DOHH2 (cell line): ENCODE data around the gene CYTH4.

Experiments used
- EZH2phosphoT487 ChIP-seq: fragments of 200-600 bp; sonication (generic); IDR thresholded peaks from 2 replicates; pipeline ENCODE4 v1.6.1; 2017; ENCODE audit warnings: borderline replicate concordance, mild to moderate bottlenecking, antibody characterized with exemption, low read length, moderate library complexity, mixed read lengths
- TF ChIP-seq, protein P1 (sequence below): fragments of 200-600 bp; sonication (generic); IDR thresholded peaks from one replicate; pipeline ENCODE4 v1.5.1; 2014; ENCODE audit warnings: antibody characterized with exemption, mild to moderate bottlenecking, low read depth, low read length; ENCODE audit not compliant: poor library complexity, severe bottlenecking

DNA sequence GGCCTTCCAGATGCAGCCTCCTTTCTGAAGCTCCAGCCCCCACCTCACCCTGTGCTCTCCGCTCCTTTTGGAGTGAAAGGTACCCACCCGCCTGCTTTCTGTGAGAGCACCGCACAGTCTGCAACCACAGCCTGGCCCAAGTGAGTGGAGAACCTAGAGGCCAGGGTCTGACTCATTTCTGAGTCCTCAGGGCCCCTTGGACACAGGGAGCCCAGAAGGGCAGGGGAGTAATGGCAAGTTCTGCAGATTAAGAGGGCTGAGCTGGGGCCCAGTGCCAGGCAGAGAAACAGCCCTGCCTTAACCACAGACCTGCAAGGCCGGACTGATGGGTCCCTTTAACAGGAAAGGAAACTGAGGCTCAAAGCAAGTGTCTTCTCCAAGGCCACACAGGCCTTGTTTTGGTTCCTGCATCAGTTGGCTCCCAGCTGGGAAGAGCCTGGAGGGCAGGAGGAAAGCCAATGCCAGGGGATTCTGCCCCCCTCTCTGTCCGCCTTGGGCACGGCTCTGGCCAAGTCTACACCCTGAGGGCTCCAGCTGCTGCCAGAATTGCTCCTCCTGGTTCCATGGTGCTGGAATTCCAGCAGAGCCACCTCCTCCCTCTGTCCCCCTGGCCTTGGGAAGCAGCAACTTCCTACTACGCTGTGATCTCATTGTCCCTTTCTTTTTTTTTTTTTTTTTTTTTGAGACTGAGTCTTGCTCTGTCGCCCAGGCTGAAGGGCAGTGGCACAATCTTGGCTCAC lies 55.1 kb downstream of the CYTH4 start:
- TF ChIP-seq, protein P1, sequence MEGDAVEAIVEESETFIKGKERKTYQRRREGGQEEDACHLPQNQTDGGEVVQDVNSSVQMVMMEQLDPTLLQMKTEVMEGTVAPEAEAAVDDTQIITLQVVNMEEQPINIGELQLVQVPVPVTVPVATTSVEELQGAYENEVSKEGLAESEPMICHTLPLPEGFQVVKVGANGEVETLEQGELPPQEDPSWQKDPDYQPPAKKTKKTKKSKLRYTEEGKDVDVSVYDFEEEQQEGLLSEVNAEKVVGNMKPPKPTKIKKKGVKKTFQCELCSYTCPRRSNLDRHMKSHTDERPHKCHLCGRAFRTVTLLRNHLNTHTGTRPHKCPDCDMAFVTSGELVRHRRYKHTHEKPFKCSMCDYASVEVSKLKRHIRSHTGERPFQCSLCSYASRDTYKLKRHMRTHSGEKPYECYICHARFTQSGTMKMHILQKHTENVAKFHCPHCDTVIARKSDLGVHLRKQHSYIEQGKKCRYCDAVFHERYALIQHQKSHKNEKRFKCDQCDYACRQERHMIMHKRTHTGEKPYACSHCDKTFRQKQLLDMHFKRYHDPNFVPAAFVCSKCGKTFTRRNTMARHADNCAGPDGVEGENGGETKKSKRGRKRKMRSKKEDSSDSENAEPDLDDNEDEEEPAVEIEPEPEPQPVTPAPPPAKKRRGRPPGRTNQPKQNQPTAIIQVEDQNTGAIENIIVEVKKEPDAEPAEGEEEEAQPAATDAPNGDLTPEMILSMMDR = no peak
- no peak for TF ChIP-seq EZH2phosphoT487
